ENCODE data around the gene INPP4B.
"Not testable (repeated sequence)": the region's sequence is repeated elsewhere in the genome, so short reads cannot be mapped to it uniquely, and the experiment has no call there.

The INPP4B gene

DNA sequence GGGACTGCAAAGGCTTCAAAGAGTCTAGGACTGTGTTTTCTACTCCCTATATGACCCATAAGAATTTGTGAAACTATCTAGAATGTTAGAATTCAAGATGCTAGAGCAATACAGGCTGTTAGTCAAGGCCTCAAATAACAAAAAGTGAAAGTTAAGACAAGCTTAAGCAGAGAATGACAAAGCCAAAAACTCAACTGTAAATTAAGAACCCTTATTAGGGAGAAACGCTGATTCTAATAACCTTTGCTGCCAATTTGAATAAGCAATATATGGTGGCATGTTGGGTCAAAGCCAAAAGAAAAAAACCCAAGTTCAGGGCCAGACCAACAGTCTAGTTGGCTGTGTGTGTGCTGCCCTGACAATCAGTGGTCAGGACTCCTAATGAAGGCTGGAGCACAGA, 160.0 kb downstream of the INPP4B start:
- no peak for DNase-seq (ENCODE audit: low read depth in 3 of 3)

DNA sequence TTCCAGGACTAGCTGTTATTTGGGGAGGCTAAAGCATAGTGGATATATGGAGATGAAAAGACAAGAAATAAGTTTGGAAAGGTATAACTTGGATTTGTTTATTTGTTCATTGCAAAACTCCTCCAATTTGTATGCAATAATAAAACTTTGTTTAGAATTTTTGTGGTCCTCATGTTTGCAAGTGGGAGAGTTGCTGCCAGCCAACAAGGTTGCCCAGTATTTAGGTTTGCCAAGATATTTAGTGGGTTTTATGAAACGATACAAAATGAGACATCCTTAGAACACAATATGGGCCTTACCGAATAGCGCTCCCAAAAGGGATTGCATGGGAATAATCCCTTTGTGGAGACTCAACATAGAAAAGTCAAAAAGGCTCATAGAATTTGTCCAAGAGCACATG, 162.1 kb downstream of the INPP4B start:
- DNase-seq (ENCODE audit: low read depth in 3 of 3), result no peak

DNA sequence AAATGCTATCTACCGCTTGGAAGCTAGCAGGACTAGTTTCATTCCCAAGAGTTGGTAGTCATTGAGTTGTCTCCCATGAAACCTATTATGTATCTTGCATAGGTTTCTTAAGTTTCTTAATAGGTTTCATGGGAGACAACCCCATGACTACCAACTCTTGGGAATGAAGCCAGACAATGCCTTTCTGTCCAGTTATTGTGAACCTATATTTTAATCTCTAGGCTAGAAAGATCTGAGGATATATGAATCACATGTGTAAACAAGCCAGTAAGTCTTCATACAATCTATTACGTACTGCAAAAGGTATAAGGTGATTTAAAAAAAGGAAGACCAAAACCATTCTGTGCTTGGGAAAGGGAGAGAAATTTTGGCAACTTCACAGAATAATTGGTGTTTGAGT, 162.6 kb downstream of the INPP4B start:
- no peak for DNase-seq (ENCODE audit: low read depth in 3 of 3)

DNA sequence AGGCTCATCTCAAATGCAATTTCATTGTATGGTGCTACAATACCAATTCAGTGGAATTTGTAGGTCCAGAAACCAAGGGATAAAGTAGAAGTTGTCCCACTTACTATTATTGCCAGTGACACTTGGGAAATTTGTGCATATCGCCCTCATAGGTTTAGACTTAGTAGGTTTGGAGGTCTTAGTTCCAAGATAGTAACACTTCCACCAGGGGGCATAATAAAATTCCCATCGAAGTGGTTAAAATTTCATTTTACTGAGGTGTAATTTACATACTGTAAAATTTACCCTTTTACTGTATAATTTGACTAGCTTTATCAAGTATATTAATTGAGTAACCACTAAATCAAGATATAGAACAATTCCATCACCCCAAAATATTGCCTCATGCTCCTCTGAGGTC, 174.6 kb downstream of the INPP4B start:
- DNase-seq (ENCODE audit: low read depth in 3 of 3), result no peak

DNA sequence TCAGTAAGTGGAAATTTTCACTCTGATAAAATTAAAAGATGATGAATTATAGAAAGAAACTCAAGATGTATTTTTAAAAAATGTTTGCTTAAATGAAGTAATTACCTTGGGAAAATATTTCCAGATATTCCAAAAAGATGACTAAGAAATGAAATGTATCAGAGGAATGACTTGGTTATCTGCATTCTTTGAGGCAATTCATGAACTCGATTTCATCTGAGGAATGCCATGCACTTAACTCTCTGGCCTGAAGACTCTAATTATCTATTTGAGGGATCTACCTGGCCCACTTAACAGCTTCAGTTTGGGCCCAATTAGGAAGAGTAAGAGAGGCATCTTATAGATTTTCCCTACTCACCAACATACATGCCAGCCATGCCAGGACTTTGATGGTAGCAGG, 182.3 kb downstream of the INPP4B start:
- DNase-seq (ENCODE audit: low read depth in 3 of 3), result no peak

DNA sequence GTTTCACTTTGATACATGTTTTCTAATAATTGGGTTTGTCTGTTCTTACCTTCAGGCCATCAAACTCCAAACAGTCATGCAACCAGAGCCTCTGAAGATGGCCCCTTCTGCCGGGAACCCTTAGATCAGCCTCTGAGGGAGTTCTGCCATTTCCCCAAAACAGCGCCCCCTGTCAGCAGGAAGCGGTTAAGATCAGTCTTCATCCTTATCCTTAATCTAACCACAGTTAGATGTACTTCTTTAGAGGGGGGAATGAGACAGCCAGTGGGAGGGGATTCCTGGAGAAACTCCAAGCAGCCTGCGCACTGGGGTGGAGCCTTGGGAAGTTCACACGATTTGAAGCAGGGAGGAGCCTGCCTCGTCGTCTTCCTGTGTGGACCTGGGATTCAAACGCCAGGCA, 185.4 kb downstream of the INPP4B start:
- DNase-seq (ENCODE audit: low read depth in 3 of 3), result no peak

DNA sequence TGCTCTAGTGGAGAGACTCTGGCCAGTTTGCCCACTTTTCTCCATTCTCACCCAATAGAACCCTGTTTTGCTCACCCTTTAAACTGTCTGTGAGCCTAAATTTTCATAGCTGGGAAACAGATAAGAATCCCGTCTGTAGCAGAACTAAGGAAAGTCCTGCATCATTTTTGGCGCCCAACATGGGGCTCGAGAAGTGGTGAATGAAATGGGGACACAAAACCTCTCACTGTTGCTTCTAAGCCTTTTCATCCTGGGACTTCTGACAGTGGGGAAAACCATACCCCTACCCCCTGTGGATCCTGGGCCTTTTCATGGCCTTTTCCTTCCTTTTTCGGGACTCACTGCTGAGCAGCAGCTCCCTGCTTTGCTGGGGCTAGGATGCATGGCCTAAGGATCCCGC, 189.9 kb downstream of the INPP4B start:
- no peak for DNase-seq (ENCODE audit: low read depth in 3 of 3)

DNA sequence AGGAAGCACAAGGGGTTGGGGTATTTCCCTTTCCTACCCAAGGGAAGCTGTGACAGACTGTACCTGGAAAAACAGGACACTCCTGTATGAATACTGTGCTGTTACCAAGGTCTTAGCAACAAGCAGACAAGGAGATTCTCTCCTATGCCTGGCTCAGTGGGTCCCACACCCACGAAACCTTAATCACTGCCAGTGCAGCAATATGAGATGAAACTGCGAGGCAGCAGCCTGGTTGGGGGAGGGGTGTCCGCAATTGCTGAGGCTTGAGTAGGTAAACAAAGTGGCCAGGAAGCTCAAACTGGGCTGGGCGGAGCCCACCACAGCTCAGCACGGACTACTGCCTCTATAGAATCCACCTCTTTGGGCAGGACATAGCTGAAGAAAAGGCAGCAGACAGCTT, 197.7 kb downstream of the INPP4B start:
- DNase-seq (ENCODE audit: low read depth in 3 of 3), result no peak

DNA sequence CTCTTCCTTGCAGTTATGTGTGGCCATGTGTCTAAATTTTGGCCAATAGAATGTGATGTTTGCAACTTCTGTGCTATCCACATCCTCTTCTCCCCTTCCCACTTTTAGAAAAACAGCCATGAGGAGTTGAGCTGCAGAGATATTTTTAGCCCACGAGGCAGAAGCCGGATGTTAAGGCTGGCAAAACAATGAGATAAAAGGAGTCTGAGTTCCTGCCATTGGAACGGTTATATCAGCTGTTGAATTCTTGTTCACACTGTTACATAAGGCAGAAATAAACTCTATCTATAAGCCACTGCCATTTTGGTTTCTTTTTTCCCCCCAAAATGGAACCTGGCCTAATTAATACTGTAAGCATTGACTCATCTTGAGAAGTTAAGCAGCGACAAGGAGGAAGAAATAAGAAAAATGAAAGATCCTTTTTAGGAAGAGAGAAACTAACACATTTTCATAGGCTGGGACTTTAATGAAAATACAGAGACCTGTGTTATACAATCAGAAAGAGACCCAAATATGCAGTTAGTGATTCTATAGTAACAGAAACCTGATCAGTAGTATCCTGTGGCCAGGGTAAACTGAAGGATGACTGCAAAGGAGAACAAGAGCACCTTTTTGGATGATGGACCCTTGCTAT, 200.5 kb downstream of the INPP4B start:
- DNase-seq (ENCODE audit: low read depth in 3 of 3), result no peak

DNA sequence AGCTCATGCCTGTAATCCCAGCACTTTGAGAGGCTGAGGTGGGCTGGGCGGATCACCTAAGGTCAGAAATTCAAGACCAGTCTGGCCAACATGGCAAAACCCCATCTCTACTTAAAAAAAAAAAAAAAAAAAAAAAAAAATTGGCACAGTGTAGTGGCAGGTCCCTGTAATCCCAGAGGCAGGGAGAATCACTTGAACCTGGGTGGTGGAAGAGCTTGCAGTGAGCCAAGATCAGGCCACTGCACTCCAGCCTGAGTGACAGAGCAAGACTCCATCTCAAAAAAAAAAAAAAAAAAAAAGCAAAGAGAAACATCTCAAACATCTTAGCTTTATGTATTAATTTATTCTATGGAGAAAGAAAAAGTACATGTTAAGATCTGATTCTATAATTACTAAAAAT, 201.5 kb downstream of the INPP4B start:
- not testable (repeated sequence) for DNase-seq (ENCODE audit: low read depth in 3 of 3)

DNA sequence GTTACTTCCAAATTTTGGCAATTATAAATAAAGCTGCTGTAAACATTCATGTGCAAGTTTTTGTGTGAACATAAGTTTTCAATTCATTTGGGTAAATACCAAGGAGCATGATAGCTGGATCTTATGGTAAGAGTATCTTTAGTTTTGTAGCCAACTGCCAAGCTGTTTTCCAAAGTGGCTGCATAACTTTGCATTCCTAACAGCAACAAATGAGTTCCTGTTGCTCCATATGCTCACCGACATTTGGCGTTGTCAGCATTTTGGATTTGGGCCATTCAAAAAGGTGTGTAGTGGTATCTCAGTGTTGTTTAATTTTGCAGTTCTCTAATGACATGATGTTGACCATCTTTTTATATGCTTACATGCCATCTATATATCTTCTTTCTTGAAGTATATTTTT, 208.5 kb downstream of the INPP4B start:
- no peak for DNase-seq (ENCODE audit: low read depth in 3 of 3)

DNA sequence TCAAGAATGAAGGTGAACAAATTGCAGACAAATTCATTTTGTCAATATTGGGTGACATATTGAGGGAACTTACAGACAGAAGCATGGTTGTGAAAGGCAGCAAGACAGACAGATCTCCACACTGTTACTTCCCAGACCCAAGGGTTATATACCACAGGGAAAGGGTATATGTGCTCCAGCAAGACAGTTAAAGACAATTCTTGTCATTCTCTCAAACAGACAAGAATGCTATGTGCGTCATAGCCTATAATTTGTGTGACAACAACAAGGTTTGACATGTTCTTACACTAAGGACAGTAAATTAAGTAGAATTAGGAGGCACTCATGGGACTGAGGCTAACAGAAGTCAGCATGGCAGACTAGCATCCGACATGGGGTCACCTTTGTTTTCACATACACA, 214.3 kb downstream of the INPP4B start:
- DNase-seq (ENCODE audit: low read depth in 3 of 3), result no peak

DNA sequence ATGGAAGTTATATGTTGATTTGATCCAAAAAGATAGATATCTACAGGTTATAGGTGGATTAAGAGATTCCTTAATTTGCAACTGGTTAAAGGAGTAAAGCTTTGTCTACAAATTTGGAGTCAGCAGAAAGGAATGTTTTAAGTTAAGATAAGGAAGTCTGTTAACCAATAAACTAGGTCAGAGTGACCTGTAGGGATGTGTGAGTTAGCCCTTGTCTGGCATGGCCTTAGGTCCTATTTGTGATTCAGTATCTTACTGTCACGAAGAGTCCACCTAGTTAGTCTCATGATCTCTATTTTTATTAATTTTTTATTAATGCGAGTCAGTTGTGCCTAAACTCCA, 230.8 kb downstream of the INPP4B start:
- no peak for DNase-seq (ENCODE audit: low read depth in 3 of 3)

DNA sequence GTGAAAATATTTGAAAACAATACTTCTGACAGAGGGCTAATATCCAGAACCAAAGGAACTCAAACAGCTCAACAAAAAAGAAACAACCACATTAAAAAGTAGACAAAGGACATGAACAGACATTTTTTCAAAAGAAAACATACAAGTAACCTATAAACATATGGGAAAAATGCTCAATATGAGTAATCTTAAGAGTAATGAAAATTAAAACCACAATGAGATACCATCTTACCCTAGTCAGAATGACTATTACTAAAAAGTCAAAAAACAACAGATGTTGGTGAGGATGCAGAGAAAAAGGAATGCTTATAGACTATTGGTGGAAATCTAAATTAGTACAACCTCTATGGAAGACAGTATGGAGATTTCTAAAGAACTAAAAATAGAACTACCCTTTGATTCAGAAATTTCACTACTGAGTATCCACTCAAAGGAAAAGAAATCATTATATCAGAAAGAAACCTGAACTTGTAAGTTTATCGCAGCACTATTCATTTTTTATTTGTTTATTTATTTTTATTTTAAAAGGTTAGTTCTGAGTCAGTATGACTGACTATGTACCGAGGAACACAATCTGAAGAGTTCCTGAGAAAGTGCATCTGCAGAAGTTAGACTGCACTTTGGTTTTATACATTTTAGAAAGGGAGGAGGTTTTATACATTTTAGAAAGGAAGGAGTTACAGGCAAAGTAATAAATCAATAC, 231.3 kb downstream of the INPP4B start:
- DNase-seq (ENCODE audit: low read depth in 3 of 3), result no peak

DNA sequence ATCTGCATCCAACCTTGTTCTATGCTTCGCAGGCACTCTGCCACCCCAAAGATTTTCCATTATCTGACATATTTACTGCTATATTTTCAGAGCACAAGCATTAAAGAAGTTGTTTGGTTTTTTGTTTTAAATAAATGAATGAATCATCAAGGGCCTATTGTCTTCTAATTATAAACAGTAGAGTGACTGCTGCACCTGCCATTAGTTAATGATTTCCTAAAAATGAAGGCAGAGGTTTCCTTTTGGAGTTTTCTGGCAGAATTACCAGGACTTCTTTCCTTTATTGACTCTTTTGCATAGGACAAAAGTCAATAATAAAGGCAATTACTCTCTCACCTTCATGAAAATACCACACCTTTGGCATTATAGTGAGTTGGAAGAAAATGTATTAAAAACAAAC, 238.1 kb downstream of the INPP4B start:
- DNase-seq (ENCODE audit: low read depth in 3 of 3), result no peak

DNA sequence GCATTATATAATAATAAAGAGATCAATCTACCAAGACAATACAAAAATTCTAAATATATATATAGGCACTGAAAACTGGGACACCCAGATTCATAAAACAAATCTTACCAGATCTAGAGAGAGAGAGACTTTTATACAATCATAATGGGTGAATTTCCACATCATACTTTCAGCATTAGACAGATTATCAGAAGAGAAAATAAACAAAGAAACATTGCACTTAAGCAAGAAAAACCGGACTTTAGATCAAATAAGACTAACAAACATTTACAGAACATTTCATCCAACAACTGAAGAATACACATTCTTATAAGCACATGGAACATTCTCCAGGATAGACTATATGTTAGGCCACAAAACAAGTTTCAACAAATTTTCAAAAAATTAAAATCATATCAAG, 245.1 kb downstream of the INPP4B start:
- DNase-seq (ENCODE audit: low read depth in 3 of 3), result no peak

DNA sequence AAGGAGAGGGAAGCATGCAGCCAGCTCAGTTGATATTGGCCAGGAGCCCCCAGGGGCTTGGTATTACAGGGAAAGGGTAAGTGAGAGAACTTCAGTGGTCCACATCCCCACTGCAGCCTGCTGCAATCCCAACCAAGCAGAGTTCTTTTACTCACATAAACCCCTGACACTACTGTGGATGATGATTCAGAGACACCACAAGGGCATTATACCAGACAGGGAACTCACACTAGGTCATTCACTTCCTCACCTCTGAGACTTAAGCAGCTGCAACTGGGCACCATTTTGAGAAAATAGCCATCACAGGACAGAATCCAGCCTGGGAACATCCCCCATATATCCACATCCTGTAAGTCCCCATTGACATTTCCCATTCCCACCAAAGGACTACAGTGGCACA, 248.0 kb downstream of the INPP4B start:
- DNase-seq (ENCODE audit: low read depth in 3 of 3), result no peak

DNA sequence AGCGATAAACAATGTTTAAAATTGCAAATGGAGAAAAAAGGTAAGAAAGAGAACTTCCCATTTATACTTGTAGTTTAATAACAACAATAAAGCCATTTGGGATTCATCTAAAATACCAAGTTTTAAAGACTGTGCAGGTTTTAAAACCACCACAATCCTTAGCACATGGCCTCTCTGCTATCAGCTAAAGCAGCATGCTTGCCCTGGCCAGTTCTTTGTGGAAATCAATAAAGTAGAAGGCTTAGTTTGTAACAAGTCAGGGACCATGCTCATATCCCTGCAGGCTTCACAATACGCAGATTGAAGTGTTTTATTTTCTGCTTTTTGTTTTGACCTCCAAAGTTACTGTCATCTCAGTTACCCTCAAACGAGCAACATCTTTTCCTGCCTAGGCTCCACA, 249.5 kb downstream of the INPP4B start:
- DNase-seq (ENCODE audit: low read depth in 3 of 3), result no peak

DNA sequence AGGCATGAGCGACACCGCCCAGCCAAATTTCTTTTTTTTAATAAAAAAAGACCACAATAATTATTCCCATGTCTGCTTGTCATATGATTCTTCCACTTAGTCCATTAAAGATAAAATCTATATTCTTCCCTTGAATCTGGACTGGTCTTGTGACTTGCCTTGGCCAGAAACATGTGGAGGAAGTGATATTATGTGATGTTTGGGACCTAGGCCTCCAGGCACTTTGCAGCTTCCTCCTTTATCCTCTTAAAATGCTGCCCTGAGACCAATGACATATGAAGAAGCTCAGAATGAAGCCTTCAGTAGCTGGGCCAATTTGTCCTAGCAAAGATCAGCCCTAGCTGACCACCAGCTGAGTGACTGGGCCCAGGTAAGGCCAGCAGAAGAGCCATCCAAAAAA, 250.0 kb downstream of the INPP4B start:
- DNase-seq (ENCODE audit: low read depth in 3 of 3), result no peak

DNA sequence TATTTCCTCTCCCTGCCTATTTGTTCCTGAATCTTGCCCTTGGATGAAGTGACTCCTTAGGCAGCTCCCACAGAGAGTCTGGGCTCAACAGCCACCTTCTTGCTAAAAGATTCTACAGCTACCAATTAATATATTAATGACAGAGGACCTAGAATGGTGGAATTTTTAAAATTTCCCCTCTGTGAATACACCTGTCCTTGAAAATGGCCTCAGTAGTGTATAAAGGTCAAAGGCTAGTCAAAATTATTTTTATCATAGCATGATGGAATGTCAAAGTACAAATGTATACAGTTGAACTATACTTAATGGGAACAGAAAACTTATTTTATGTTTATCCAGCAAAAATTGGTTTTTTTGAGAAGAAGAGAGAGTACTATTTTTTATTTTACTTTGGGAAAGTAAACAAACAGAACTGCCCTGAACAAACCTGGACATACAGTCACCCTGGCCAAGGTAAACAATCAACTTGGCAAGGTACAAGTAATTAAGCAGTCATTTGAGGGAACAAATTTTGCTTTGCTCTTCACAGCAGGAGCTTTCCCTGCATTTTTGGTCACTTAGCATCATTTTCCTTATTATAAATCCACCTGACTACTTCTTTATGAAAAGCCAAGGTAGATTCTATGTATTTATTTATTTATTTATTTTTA, 250.8 kb downstream of the INPP4B start:
- DNase-seq (ENCODE audit: low read depth in 3 of 3), result no peak

DNA sequence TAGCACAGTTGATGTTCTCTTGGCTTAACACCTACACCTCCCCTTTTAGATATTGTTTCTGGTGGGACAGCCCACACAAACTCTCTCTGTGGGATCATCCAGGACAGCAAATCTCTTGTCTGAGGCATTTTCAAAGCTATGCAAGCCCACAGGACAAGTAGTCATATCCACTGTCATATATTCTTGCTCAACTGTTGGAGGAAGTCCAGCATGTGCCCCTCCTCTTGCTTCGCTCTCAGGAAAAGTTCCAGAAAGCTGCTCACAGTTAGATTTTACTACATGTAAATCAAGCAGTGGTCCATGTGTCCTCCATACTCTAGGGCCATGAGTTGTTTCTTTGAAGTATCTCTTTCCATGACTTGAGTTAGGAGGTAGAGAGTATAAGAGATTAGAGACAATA, 260.7 kb downstream of the INPP4B start:
- DNase-seq (ENCODE audit: low read depth in 3 of 3), result no peak

DNA sequence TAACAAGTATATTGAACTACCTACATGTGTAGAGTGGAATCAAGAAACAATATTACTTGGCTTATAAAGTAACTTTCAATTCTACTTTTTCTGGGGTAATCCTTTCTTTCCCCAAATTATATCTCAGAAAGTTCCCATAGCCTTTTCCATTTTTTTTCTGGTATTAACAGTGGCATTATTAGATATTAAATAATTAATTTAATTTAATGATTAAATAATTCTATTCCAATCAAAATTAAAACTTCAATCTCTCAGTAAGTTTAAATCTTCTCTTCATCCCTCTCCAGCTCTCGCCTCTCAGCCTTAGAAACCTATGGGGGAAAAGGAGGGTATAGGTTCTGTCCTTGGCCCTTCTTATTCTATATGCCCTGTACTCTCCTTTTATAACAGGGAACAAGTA, 262.4 kb downstream of the INPP4B start:
- no peak for DNase-seq (ENCODE audit: low read depth in 3 of 3)

DNA sequence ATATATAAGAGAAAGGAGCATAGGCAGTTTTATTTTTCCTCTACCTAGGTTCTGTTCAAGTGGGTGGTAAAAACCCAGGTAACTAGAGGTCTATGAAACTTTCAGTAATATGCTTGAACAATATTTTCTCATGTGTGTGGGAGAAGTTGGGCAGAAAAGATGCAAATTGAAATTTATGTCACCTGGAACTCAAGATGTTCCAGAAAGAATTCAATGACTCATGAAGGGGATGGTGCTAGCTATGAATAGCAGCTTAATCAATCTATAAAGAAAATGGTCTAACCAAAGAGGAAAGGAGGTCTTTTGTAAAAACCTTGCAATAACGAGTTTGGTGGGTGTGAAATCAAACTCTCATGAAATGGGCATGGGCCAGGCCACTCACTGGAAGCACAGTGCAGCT, 263.8 kb downstream of the INPP4B start:
- no peak for DNase-seq (ENCODE audit: low read depth in 3 of 3)

DNA sequence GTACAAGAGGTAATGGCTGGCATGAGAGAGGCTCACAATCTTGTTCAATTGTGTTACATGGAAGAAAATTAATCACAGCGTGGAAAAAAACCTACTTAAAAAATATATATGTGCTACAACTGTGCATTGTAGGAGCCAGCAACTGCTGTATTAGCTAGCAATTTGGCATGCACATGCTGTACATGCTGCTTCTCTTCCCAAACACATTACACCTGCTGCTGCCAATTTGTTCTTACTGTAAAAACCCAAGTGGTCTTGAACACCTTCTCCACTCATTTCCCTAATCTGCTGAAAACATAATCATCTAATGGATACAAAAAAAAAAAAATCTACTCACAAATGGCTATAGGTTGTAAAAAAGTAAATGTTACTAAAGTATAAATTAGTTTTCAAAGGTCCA, 264.2 kb downstream of the INPP4B start:
- no peak for DNase-seq (ENCODE audit: low read depth in 3 of 3)
